Activated gamma-delta T cell treated with Interleukin-2 at 50 U/mL for 16 hours (primary cell): ENCODE results near the gene LEMD2.

Source experiments
- DNase-seq: peaks from one replicate; pipeline ENCODE4 v3.0.0-alpha.2; 2020

Gene LEMD2

DNA sequence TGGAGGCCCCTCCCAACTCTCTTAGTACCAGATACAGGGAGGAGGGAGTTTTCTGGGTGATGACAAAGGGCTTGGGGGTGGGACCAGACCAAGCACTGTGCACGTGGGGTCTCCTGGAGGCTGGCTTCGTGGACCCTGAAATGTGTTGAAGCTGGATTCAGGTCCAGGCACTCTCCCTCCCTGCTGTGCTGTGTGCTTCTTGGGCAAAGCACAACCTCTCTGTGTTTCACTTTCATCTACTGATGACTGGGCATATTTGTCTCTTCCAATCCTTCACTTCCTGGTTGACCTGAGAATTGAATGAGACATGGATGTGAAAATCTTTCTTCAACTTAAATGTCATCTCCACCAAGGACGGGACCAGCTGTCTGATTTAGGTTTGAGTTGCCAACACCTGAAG lies 29.4 kb upstream of the LEMD2 start:
- no peak for DNase-seq

DNA sequence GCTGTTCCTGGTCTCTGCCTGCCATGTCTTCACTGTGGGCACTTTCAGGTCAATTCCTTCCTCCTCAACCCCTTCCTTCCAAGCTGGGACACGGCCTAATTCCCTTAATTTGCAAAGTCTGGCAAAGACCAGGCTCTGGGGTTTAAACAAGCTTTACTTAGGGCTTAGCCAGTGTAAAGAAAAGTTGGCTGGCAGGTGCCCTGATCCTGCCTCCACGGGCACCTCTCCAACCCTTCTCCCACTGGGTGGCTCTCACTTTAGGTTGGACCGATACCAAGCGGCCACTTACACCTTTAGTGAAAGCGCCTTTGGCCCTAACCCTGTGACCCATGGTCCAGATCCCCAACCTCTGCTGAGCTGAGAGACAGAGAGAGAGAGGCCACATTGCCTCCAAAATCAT lies 28.6 kb upstream of the LEMD2 start:
- DNase-seq = no peak

DNA sequence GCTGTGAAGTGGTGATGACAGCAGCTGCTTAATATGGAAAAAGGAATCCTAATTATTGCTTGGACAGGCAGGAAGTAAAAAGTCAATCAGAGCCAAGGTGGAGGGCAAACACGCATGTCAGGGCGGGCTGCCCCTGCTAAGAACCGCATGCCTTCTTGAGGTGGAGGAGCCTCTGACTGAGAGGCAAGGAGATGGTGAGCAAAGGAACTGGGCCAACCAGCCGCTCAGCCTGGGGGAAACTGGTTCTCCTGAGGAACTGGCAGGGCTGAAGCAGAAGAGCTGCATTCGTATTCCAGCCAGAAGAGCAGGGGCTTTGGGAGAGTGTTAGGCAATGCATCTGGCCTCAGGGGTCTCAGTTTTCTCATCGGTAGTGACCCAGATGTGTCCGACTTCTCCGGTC lies 28.0 kb upstream of the LEMD2 start:
- no peak for DNase-seq

DNA sequence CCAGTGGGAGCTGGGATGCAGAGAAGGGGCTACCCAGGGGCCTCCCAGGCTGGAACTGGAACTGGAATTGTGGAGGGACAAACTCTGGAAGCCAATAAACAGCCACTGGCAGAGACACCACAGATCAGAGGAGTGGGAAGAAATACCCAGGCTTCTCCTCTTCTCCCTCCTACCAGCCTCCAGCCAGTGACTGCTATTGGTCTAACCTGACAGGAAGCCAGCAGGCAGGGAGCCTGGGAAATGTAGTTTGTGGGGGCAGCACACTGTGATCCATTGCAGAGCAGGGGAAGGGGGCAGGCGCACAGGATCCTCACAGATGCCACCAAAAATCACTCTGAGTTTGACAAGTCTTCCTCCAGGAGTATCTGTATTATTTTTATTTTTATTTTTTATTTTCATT lies 26.9 kb upstream of the LEMD2 start:
- DNase-seq = no peak

DNA sequence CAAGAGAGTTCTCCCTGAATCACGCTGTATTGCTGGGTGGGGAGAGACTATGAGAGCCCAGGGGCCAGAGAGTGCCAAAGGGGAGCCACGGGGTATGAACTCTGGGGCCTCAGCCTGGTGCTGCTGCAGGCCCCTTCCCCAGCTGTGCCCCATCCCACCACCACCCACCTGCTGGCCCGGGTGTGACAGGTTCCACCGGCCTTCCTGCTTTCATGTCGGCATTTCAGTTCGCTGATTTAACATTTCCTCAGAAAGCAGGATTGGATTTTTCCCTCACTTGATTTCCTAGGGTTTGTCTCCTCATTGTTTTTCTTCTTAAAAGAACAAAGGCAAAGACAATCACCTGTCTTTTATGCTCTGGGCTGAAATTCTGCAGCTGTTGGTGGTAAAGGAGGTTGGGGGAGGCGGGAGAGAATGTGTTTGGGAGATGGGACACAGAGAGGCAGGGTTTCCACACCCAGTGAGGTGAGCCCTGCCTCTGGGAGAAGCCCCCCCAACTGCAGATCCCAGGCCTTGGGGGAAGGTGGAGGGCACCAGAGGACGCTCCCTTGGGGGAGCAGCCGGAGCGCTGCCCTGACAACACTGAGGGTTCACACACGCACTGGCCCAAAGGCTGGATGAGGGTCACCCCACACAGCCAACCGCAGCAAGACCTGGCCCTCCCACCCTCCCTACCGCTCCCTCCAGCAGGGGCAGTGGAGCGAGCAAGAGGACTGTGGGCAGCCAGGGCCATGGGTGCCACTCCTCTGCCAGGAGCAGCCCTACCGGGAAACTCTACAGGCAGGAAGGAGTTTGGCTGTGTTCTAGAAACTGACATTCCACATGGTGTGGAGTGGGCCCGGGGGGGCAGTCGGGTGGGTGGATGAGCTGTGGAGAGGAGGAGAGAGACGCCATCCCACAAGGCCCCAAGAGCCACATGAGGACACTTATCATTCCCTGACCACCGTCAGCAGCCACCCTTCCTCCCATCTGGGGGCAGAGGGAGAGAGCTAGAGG lies 25.4 kb upstream of the LEMD2 start:
- DNase-seq = no peak

DNA sequence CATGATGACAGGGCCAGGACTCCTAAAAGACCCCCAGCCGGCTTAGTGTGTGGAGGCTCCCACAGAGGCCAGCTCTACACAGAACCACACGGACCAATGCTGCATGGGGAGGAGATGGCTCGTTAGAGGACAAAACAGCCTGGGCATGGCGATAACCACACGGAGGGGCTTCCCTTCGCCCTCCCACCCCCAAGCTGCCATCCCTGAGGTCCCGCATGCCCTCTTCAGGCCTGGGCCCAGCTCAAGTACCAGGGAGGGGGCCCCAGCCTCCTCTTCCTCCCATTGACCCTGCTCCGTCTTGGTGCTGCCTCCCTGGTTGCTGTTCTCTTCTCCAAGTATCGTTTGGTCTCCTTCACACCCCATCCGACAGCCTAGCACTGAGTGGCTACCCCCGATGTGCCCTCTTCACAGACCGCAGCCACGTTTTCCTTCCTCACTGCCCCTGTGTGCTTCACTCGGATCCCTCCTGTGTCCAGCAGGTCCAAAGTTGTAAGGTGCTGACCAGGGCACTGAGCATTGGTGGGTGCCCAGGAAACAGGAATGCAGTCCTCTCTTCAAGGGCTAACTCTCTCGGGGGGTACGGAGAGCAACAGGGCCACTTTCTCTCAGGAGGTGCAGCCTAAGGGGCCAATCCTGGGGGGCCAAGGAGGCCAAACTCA lies 24.4 kb upstream of the LEMD2 start:
- DNase-seq = no peak

DNA sequence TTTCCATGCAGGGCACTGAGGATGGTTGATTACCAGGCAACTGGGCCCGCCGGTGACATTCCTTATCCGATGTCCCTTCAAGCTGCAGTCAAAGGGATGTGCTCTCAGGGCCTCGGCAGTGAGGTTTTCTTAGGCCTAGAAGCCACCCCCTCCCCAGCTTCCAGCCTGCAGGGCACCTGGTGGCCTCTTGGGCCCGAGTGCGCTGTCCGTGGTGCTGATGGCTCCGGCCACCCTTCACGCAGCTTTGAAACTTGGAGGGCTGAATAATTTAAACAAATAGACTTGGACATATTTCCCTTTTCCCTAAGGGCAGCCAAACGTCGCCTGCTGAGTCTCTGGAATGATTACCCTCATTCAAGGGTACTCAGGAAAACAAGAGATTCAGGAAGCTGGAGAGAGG lies 23.7 kb upstream of the LEMD2 start:
- peak; percentile 35 for DNase-seq

DNA sequence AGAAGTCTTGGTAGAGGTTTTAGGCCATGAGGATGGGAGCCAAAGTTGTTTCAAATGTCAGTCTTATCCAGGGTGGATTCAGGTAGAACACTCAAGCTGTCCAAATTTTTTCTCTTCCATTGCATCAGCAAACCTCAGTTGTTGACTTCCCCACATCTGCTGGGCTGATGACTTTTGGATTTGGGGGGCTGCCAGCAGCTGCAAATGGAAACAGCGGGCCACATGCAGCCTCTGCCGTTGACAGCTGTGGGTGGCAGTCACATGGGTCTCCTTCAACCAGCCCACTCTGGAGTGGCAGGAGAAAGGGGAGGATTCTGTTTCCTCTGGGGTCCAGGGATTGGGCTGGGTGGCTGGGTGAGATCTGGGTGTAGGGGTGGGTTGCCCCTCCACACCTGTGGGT lies 20.7 kb upstream of the LEMD2 start:
- DNase-seq = no peak

DNA sequence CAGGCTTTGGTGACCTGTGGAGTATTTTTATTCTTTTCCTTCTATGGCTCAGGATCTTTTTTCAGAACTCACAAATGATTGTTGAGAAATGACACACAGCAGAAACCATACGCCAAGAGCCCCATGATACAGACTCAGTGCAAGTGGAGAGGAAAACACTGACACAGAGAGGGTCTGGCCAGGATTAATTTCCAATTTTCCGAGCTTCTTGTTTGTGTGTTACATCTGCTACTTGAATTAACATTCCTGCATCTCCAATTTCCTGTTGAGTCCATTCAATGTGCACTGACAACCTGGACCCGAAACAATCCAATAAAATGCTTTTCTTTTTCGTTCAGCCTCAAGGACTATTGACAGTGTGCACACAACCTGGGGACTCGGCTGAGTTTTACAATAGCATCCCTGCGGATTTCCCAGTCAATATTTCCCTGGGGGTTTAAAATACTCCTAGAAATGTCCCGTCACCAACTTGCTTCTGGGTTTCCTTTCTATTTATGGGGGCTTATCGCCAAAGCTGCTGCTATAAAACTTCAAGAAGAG lies 19.8 kb upstream of the LEMD2 start:
- DNase-seq = no peak

DNA sequence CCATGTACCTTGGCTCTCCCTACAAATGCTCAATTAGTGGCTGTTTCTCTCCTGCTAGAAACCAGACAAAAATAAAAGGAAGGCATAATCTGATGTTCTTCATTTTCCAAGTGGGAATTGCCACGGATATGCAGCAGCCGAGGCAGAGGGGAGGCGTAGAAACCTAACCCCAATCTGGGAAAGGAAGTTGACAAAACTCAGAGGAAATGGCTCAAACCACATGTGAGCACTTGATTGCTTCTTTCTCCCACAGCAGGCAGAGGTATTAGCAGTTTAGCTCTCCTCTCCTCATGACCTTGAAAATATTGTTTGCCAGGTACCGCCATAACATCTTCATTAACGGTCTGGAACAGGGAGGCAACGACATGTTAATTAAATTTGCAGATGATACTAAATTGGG lies 18.7 kb upstream of the LEMD2 start:
- no peak for DNase-seq

DNA sequence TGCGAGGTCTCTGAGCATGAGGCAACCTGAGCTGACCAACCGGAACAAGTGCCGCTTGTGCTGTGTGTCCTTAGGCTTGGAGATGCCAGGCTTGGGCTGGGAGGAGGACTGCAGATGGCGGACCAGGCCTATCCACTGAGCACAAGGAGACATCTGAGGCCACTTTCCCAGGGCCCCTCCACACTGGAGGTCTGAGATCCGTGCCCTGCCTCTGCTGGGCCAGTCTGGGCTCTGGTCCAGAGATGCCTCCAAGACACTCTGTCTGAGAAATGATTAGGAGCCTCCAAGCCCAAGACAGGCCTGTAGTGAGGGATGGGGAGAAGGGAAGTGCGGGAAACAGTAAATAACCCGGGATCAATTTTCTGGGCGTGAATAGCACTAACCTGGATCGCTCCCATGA lies 17.9 kb upstream of the LEMD2 start:
- no peak for DNase-seq

DNA sequence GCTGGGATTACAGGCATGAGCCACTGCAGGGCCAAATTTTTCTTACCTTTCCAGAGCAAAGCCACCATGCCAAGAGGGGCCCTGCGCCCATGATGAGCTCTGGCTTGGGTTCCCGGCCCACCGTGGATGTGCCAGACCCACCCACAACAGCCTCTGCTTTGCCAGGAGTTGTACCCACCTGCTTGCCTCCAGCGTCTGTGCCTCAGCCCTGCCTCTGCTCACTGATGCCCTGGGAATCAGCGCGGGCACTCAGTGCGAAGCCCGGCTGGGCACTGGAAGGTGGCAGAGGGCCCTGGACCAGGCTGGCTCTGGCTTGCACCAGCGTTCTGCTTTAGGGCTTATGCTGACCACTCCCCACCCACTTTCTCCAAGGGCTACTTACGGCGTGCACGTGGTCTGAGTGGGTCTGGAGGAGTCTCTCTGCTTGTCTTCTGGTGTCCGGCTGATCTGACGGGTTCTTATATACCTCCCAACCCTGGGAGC lies 14.7 kb upstream of the LEMD2 start, which contains the start of gene MLN:
TSS of gene MLN (minus strand) at position 433 of the 483 bp plus-strand sequence. CDS start 2,840 bp downstream, outside the sequence.
- no peak for DNase-seq

DNA sequence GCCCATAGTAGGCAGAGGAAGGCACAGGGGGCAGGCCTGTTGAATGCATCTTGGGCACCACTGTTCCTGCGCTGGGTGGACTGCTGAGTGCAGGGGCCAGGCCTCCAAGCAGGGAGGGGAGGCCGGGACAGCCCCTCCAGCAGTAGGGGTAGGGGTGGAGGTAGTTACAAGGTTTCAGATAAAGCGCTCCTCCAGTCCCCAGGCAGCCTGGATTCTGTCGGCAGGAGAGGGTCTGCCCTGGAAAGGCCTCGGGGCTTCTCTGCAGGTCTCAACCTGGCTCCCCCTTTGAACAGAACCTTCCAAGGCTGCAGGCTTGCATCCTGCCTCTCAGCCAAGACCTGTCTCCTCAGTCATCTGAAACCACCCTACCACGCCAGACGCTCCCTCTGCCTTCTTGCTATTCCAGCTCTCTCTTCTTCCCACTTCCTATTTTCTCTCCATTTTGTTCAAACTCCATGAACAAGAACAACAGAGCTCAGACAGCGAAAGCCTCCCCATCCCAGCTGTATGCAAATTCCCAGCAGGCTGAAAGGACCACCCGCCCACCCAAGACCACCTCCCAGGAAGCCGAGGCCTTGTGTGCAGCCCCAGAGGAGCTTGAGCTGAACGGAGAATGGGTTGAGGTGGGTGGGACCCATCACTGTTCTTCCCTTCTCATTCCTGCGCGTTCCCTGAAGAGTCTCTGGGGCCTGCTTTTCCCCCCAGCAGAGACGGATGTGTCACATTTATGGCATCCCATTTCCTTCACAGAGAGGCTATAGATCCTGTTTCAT lies 13.4 kb upstream of the LEMD2 start:
- DNase-seq = no peak

DNA sequence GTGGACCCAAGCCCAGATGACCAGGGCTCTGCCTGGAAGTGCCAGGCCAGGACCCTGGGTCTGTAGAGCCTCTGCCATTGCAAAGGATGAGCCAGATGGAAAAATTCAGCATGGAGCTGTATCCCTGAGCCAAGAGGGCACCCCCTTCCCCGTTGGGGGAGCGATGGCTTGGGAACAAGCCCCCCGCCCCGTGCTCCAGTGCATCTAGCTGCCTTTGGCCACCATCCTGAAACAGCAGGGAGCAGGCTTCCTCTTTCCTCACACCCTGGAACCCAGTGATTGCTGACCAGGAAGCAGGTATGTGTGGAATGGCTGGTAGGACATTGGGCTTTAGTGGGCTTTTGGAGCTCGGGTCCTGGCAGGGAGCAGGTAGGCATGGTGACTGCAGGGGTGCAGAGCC lies 12.7 kb upstream of the LEMD2 start:
- no peak for DNase-seq

DNA sequence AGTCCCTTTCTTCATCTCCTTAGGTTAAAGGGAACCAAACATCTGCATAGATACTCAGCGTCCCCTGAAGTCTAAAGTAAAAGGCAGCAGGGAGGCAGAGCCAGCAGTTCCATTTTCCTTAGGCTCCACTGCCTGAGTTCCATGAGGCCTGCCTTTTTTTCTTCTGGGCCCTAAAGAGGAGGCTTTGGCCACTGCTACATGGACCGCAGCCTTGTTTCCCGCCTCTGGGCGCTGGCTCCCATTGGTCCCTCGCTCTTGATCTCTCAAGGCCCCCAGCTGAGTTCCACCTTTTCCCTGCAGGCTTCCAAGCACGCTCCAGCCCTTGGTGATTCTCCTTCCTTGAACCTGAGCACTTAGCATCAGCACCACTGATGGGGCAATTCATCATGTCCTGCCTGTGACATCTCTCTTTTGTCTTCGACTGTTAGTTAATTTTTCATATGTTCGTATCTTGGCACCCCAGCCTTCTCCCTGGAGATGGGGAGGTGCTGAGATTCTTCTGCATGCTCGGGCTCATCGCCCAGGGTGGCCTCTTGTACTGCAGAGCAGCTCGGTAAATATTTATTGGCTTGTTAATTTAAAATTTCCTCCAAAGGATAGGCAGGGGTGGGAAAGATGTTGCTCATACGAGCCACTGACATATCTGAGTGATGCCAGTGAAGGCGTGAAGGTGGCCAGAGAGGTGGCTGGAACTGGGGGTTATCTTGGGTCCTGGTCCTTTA lies 11.5 kb upstream of the LEMD2 start:
- DNase-seq = no peak

DNA sequence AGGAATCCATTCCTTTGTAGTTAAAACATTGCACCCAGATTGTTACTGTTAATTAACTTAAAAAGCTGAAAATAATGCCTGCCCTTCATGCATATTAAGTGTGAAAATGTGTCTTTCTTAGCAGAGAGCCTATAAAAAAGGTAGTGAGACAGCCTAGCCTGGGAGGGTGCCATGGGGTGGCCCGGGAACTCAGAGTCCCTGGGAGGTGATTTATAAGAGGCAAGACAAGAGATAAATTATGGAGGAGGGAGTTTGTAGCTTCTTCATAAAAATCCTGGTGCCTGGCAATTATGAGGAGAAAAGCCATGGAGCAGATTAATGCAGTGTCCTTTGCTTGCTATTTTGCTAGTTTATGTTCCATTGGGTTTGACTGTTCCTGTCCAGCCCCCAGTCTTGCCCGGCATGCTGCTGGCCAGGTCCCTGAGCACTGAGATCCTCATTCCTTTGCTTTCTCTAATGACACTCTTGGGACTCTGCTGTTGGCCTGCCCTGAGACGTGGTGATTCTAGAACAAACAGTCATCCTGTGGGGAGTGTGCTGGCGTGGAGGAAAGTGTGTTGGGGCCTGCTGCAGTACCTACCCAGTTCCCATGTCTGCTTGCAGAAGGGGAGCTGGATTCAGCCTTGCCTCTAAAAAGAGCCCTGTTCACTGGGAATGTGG lies 10.7 kb upstream of the LEMD2 start:
- no peak for DNase-seq

DNA sequence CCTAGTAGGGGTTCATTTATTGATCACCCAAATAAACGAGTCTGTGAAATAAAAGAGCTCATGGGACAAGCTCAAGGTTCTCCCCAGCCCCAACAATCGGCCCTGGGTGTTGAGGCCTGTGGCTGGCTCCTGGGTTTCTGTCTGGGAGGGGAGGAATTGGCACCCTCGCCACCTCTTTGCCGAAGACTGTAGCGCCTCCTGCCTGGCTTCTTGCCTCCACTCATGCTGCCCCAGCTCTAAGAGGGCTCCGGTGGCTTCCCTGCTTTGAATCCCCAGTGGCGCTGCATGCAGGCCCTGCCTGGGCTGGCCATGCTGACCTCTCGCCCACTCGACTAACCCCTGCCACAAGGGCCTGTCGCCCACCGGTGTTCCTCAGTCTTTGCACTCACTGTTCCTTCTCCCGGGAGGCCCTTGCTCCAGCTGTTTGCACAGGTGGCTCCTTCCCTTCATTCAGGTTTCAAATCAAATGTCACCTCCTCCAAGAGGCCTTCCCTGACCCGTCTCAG lies 9.5 kb upstream of the LEMD2 start:
- no peak for DNase-seq

DNA sequence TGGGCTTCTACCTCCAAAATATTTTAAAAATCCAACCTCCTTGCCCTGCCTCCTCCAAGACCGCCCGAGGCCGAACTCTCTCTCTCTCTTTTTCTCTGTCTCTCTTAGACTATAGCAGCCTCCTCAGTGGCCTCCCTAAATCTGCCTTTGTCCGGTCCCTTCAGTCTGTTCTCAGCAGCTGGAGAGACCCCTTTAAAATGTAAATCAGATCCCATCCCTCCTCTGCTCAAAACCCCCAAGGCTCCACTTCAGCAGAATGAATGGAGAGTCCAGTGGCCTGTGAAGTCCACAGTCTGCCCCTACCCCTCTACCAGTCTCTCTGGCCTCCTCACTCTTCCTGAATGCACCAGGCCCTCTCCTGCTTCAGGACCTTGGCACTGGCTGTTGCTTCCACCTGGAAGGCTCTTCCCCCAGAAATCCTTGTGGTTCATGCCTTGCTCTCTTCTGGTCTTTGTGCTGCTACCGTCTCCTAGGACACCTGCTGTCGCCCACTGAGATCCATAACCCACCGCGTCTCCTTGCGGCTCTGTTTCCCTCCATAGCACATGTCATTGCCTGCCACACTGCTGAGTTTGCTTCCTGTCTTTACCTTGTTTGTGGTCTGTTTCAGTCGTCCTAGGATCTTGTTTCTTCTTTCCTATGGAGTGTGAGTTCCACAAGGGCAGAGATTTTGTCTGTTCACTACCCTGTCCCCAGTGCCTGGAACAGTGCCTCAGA lies 8.9 kb upstream of the LEMD2 start:
- no peak for DNase-seq

DNA sequence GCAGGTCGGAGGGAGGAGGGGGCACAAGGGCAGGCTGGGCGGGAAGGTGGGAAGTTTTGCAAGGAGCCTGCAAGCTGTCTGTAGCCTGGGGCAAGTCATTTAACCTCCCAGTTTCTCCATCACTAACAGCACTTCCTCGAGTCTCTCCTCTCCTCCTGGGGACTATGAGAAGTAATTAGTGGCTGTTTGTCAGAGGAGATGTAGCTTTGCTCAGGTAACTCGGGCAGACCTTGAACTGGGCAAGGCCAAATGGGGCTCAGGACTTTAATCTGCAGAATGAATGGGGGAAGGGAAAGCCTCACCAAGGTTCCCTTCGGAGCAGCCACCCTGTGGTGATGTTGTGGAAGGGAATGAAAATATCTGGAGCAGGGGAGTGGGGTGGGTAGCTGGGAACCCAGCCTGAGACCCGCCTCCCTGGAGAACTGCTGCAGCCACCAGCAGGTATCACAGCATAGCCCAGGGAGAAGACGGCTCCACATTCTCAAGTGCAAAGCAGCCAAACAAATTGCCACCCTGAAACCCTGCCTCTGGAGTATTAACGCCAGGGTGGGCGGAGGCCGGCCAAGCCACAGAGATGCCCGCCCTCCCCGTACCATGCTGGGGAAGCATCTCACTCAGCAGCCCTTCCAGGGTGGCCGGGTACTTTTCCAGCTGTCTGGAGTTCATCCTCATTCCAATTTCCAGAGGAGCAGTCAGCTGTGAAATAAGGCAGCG lies 6.1 kb upstream of the LEMD2 start:
- no peak for DNase-seq

DNA sequence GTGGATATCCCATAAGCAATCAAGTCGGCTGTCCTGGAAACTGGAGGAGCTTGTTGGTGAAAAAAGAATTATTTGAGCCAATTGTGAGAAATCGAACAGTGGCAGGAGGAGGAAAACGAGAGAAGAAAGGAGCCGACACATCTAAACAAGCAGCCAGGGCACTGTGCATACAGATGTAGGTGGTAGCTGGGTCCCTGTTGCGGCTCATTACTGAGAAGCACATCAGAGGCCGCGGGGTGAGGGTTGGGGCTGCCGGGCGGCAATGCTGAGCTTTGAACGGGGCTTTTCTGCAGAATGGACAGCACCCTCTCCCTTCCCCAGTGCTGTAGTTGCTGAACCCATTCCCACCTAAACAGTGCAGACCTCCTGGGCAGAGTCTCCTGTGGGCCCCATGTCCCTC lies 4.1 kb upstream of the LEMD2 start:
- no peak for DNase-seq
